ENCODE data around the gene ZSCAN16. TPM values are rescaled to one million over a fixed set of nuclear protein-coding genes. Genes with fewer than 3 reads are reported as not detected.

Gene ZSCAN16
- total and polyA plus RNA-seq, 10 of the 15 experiments (the other 5 are each of a cell fraction or from before 2014, with no cell fraction given) = 4.6 to 13.8 (median 10.3) TPM

- TF ChIP-seq ATF2 (IDR thresholded peaks at IDR 0.05; ENCODE audit: low read length) = no peak
- TF ChIP-seq, protein P1, sequence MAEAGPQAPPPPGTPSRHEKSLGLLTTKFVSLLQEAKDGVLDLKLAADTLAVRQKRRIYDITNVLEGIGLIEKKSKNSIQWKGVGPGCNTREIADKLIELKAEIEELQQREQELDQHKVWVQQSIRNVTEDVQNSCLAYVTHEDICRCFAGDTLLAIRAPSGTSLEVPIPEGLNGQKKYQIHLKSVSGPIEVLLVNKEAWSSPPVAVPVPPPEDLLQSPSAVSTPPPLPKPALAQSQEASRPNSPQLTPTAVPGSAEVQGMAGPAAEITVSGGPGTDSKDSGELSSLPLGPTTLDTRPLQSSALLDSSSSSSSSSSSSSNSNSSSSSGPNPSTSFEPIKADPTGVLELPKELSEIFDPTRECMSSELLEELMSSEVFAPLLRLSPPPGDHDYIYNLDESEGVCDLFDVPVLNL (IDR thresholded peaks at IDR 0.05; ENCODE audit: low read depth, low read length) = no peak
- no peak for TF ChIP-seq CHD1 (IDR thresholded peaks at IDR 0.05; ENCODE audit: low read depth, low read length)
- TF ChIP-seq HDAC6 (IDR thresholded peaks at IDR 0.05; ENCODE audit: unreplicated experiment) = no peak
- TF ChIP-seq EZH2 (IDR thresholded peaks at IDR 0.05; ENCODE audit: borderline replicate concordance, control insufficient read depth, low read depth, low read length) = no peak
- TF ChIP-seq FOXK2 (IDR thresholded peaks at IDR 0.05) = peak; percentile 77
- no peak for TF ChIP-seq MTA3 (IDR thresholded peaks at IDR 0.05; ENCODE audit: borderline replicate concordance, low read length)
- TF ChIP-seq RB1 (IDR thresholded peaks at IDR 0.05; ENCODE audit: borderline replicate concordance) = peak; percentile 19; the same call in 1 of the 2 replicates
- TF ChIP-seq E4F1 (IDR thresholded peaks at IDR 0.05; ENCODE audit: borderline replicate concordance, partially characterized antibody) = peak; percentile 36
- peak; percentile 78 for TF ChIP-seq MXI1 (IDR thresholded peaks at IDR 0.05; ENCODE audit: low read depth, low read length)
- TF ChIP-seq, protein P2, sequence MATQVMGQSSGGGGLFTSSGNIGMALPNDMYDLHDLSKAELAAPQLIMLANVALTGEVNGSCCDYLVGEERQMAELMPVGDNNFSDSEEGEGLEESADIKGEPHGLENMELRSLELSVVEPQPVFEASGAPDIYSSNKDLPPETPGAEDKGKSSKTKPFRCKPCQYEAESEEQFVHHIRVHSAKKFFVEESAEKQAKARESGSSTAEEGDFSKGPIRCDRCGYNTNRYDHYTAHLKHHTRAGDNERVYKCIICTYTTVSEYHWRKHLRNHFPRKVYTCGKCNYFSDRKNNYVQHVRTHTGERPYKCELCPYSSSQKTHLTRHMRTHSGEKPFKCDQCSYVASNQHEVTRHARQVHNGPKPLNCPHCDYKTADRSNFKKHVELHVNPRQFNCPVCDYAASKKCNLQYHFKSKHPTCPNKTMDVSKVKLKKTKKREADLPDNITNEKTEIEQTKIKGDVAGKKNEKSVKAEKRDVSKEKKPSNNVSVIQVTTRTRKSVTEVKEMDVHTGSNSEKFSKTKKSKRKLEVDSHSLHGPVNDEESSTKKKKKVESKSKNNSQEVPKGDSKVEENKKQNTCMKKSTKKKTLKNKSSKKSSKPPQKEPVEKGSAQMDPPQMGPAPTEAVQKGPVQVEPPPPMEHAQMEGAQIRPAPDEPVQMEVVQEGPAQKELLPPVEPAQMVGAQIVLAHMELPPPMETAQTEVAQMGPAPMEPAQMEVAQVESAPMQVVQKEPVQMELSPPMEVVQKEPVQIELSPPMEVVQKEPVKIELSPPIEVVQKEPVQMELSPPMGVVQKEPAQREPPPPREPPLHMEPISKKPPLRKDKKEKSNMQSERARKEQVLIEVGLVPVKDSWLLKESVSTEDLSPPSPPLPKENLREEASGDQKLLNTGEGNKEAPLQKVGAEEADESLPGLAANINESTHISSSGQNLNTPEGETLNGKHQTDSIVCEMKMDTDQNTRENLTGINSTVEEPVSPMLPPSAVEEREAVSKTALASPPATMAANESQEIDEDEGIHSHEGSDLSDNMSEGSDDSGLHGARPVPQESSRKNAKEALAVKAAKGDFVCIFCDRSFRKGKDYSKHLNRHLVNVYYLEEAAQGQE (IDR thresholded peaks at IDR 0.05; ENCODE audit: low read depth, low read length) = no peak
- no peak for TF ChIP-seq TCF3 (IDR thresholded peaks at IDR 0.05; ENCODE audit: borderline replicate concordance, insufficient read depth, low read depth, low read length)
- TF ChIP-seq ZNF217 (IDR thresholded peaks at IDR 0.05) = no peak
- TF ChIP-seq BHLHE40 (IDR thresholded peaks at IDR 0.05; ENCODE audit: borderline replicate concordance in 1 of 2, low read depth in 2 of 2, low read length in 1 of 2) = peak; percentile 60 to 88; a peak in 3 of 4 replicates
- TF ChIP-seq SRF (IDR thresholded peaks at IDR 0.05; ENCODE audit: low read depth in 2 of 2, low read length in 2 of 2) = peak in 1 of 2 experiments; percentile 55; a peak in 2 of 4 replicates
- TF ChIP-seq ZSCAN29 (IDR thresholded peaks at IDR 0.05) = peak; percentile 38; the same call in 1 of the 2 replicates
- peak; percentile 92 for TF ChIP-seq POLR2AphosphoS5 (IDR thresholded peaks at IDR 0.05; ENCODE audit: low read length)
- peak; percentile 65; the same call in 1 of the 2 replicates for TF ChIP-seq GATAD2B (conservative IDR thresholded peaks at IDR 0.05; ENCODE audit: low read depth)
These were observed 17.3 kb downstream of the ZSCAN16 start, which contains the start of gene ZKSCAN8 (continued) for GRCh38 chr6:28141500-28142329.

Measured in GM12878 (cell line).